Measurements from ENCODE around the gene PLA2G4B. TPM values are rescaled to one million over a fixed set of nuclear protein-coding genes. Genes with fewer than 3 reads are reported as not detected.

PLA2G4B gene
- total and polyA plus RNA-seq, 10 of the 15 experiments (the other 5 are each of a cell fraction or from before 2014, with no cell fraction given), result 0.22 to 6.6 (median 2.9) TPM

DNA sequence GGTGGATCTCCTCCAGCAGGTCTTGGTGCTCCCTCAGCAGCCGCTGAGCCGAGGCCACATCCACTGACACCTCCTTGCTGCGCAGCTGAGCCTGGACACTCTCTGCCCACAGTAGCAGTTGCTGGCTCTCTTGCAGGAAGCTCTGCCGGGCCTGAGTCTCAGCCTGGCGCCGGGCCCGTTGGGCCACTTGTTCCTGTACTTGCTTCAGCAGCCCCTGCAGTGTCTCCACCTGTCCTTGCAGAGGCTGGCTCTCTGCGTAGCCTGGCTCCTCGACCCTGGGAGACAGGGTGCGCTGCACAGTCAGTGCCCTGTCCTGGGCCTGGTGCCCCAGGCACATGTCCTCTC is 39.7 kb downstream of the PLA2G4B start:
- ChIA-PET POLR2A (interaction anchor here (0.6 kb wide), 1 partner anchor 11 kb away, joined by 4 read pairs; no protein-coding TSS in a partner anchor), RAD21 (ENCODE audit: unreplicated experiment) (no interaction called here), CTCF (interaction anchor here (0.7 kb wide), 1 partner anchor 26 kb away, joined by 4 read pairs; no protein-coding TSS in a partner anchor), SMC1A (ENCODE audit: uncharacterized antibody, unreplicated experiment) (no interaction called here)
- DNase-seq (ENCODE audit: low read depth, low spot score) (no peak), ATAC-seq (no peak), FAIRE-seq (no peak)
- no peaks in the 10 kb centered on the region for H3K4me1 ChIP-seq (ENCODE audit: control insufficient read depth, insufficient read depth, low read length)
- no peaks in the 10 kb centered on the region for H4K20me1 ChIP-seq (ENCODE audit: control insufficient read depth, insufficient read depth)
- intact Hi-C loops (cut with micrococcal nuclease; ENCODE audit: unreplicated experiment) (no loop called here), in situ Hi-C loops (cut with MboI) (no loop called here)
- H3K27me3 ChIP-seq (replicated peaks in 1 of 2; ENCODE audit: control insufficient read depth in 2 of 2, insufficient read depth in 2 of 2, low read length in 1 of 2), result peaks cover 0 to 2% of the 10 kb centered on the region in 2 experiments; a peak in 2 of 4 replicates
- no peak overlapping the region for H3K27ac ChIP-seq (ENCODE audit: control insufficient read depth, insufficient read depth)
- H3K4me3 ChIP-seq, result no peak overlapping the region
- no peaks in the 10 kb centered on the region for H3K36me3 ChIP-seq (ENCODE audit: control insufficient read depth in 2 of 2, insufficient read depth in 2 of 2, low read length in 1 of 2)
- H3K79me2 ChIP-seq (ENCODE audit: control insufficient read depth, insufficient read depth, low read length), result no peaks in the 10 kb centered on the region
- H2AFZ ChIP-seq (ENCODE audit: control insufficient read depth, low read depth, low read length), result no peak overlapping the region
- no peak overlapping the region for H3K4me2 ChIP-seq (ENCODE audit: control insufficient read depth, insufficient read depth)
- no peak for TF ChIP-seq HDGF (IDR thresholded peaks at IDR 0.05)
- TF ChIP-seq MTA2 (IDR thresholded peaks at IDR 0.05; ENCODE audit: low read depth), result no peak
- BruUV-seq (replicated peaks), result no TSS peak
- H3K9ac ChIP-seq (ENCODE audit: control insufficient read depth, insufficient read depth, low read length), result no peak overlapping the region
- no peaks in the 10 kb centered on the region for H3K9me3 ChIP-seq (replicated peaks; ENCODE audit: control insufficient read depth, insufficient read depth, low read length)
- WGBS (ENCODE audit: insufficient coverage, insufficient replicate concordance, low lambda C conversion rate, missing lambda C conversion rate), result 56% methylated on average over 10 of the region's 10 CpGs

DNA sequence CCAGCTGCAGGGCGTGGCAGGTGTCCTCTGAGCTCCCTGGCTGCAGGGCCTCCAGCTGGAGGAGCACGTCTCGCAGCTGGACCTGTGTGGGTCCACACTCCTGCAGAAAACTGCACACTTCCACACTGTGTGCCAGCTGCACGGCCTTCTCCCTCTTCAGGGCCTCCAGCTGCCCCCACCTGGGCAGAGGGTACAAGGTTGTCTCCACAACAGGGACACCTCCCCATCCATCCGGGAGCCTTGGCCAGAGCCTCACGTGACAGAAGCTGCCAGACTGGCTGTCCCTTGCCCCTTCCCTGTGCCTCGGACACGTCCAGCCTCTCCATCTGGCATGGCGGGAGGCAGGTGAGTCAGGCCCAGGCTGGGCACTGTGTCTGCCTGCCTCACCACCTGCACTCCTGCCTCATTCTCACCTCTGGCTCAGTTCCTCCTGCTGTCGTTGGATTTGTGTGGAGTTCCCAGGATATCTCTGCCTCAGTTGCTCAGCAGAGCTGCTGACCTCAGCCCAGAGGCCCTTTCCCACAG is 40.7 kb downstream of the PLA2G4B start:
- Histone ChIP-seq H3K4me1 (ENCODE audit: control insufficient read depth, insufficient read depth, low read length) (no peaks in the 10 kb centered on the region), H3K79me2 (ENCODE audit: control insufficient read depth, insufficient read depth, low read length) (no peaks in the 10 kb centered on the region), H3K27ac (ENCODE audit: control insufficient read depth, insufficient read depth) (no peak overlapping the region), H3K4me2 (ENCODE audit: control insufficient read depth, insufficient read depth) (no peak overlapping the region), H3K9ac (ENCODE audit: control insufficient read depth, insufficient read depth, low read length) (no peak overlapping the region), H3K36me3 (ENCODE audit: control insufficient read depth in 2 of 2, insufficient read depth in 2 of 2, low read length in 1 of 2) (no peaks in the 10 kb centered on the region), H3K4me3 (no peak overlapping the region), H3K9me3 (replicated peaks; ENCODE audit: control insufficient read depth, insufficient read depth, low read length) (no peaks in the 10 kb centered on the region), H2AFZ (ENCODE audit: control insufficient read depth, low read depth, low read length) (no peak overlapping the region), H3K27me3 (replicated peaks in 1 of 2; ENCODE audit: control insufficient read depth in 2 of 2, insufficient read depth in 2 of 2, low read length in 1 of 2) (peaks cover 0 to 2% of the 10 kb centered on the region in 2 experiments; a peak in 2 of 4 replicates), H4K20me1 (ENCODE audit: control insufficient read depth, insufficient read depth) (no peaks in the 10 kb centered on the region)
- BruUV-seq (replicated peaks), result no TSS peak
- ChIA-PET POLR2A (no interaction called here), CTCF (interaction anchor here (0.6 to 1.2 kb wide), 2 partner anchors 25 to 27 kb away, joined by 3 to 4 read pairs; no protein-coding TSS in a partner anchor), SMC1A (ENCODE audit: uncharacterized antibody, unreplicated experiment) (no interaction called here), RAD21 (ENCODE audit: unreplicated experiment) (no interaction called here)
- ATAC-seq, result no peak
- in situ Hi-C loops (cut with MboI) (no loop called here), intact Hi-C loops (cut with micrococcal nuclease; ENCODE audit: unreplicated experiment) (no loop called here)
- no peak for DNase-seq (ENCODE audit: low read depth, low spot score)
- WGBS (ENCODE audit: insufficient coverage, insufficient replicate concordance, low lambda C conversion rate, missing lambda C conversion rate), result 20% methylated on average over 10 of the region's 10 CpGs
- FAIRE-seq, result no peak
- TF ChIP-seq NFYB (IDR thresholded peaks at IDR 0.05; ENCODE audit: insufficient read depth, low read depth, low read length) (no peak), SMARCA5 (IDR thresholded peaks at IDR 0.05) (no peak), ZSCAN29 (IDR thresholded peaks at IDR 0.05) (no peak), ETV6 (conservative IDR thresholded peaks at IDR 0.05 in 1 of 2, IDR thresholded peaks at IDR 0.05 in 1 of 2; ENCODE audit: borderline replicate concordance in 1 of 2, low read depth in 1 of 2) (no peak), NBN (IDR thresholded peaks at IDR 0.05) (no peak), TCF7 (IDR thresholded peaks at IDR 0.05; ENCODE audit: borderline replicate concordance) (no peak), EED (IDR thresholded peaks at IDR 0.05; ENCODE audit: low read depth) (no peak), HCFC1 (IDR thresholded peaks at IDR 0.05; ENCODE audit: low read length) (no peak)
- TF ChIP-seq, protein P1, sequence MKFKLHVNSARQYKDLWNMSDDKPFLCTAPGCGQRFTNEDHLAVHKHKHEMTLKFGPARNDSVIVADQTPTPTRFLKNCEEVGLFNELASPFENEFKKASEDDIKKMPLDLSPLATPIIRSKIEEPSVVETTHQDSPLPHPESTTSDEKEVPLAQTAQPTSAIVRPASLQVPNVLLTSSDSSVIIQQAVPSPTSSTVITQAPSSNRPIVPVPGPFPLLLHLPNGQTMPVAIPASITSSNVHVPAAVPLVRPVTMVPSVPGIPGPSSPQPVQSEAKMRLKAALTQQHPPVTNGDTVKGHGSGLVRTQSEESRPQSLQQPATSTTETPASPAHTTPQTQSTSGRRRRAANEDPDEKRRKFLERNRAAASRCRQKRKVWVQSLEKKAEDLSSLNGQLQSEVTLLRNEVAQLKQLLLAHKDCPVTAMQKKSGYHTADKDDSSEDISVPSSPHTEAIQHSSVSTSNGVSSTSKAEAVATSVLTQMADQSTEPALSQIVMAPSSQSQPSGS (IDR thresholded peaks at IDR 0.05; ENCODE audit: low read length), result no peak
- TF ChIP-seq, protein P2, sequence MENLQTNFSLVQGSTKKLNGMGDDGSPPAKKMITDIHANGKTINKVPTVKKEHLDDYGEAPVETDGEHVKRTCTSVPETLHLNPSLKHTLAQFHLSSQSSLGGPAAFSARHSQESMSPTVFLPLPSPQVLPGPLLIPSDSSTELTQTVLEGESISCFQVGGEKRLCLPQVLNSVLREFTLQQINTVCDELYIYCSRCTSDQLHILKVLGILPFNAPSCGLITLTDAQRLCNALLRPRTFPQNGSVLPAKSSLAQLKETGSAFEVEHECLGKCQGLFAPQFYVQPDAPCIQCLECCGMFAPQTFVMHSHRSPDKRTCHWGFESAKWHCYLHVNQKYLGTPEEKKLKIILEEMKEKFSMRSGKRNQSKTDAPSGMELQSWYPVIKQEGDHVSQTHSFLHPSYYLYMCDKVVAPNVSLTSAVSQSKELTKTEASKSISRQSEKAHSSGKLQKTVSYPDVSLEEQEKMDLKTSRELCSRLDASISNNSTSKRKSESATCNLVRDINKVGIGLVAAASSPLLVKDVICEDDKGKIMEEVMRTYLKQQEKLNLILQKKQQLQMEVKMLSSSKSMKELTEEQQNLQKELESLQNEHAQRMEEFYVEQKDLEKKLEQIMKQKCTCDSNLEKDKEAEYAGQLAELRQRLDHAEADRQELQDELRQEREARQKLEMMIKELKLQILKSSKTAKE (IDR thresholded peaks at IDR 0.05; ENCODE audit: low read depth, poor library complexity, severe bottlenecking), result no peak
- TF ChIP-seq, protein P3, sequence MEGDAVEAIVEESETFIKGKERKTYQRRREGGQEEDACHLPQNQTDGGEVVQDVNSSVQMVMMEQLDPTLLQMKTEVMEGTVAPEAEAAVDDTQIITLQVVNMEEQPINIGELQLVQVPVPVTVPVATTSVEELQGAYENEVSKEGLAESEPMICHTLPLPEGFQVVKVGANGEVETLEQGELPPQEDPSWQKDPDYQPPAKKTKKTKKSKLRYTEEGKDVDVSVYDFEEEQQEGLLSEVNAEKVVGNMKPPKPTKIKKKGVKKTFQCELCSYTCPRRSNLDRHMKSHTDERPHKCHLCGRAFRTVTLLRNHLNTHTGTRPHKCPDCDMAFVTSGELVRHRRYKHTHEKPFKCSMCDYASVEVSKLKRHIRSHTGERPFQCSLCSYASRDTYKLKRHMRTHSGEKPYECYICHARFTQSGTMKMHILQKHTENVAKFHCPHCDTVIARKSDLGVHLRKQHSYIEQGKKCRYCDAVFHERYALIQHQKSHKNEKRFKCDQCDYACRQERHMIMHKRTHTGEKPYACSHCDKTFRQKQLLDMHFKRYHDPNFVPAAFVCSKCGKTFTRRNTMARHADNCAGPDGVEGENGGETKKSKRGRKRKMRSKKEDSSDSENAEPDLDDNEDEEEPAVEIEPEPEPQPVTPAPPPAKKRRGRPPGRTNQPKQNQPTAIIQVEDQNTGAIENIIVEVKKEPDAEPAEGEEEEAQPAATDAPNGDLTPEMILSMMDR (IDR thresholded peaks at IDR 0.05 in 2 of 3, conservative IDR thresholded peaks at IDR 0.05 in 1 of 3; ENCODE audit: control insufficient read depth in 2 of 3, extremely low read depth in 1 of 3, insufficient read depth in 1 of 3, low read depth in 3 of 3, low read length in 3 of 3), result no peak

Measured in GM12878 (cell line).